ENCODE measurements around the gene SENP6. TPM values are rescaled to one million over a fixed set of nuclear protein-coding genes. Genes with fewer than 3 reads are reported as not detected.

SENP6 gene
- total RNA-seq, 1 experiment from 2014 or later, result 90.9 TPM

DNA sequence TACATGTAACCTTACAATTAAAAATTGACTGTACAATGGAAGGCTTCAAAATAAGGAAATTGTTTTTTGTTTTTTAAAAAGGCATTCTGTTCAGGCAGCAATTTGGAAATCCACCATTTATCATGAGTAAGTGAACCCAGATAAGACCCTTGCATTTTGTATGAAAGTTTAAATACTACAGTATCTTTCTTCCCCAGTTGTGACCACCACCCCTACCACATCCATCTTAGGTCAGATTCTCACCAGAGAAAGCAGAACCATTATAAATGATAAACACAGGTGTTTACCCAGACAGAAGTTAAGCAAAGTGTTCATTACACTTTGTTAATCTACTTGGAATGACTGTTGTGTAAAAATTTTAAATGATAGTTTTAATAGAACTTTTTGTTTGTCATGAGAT lies 20.2 kb downstream of the SENP6 start:
- Mint-ChIP-seq H3K9me3 (peaks cover 21% of the 10 kb centered on the region), H3K4me1 (peaks cover 11% of the 10 kb centered on the region; the same call in 1 of the 2 replicates), H3K27ac (no peak overlapping the region), H3K27me3 (ENCODE audit: low read depth) (no peaks in the 10 kb centered on the region), H3K4me3 (no peak overlapping the region), H3K36me3 (peaks cover 35% of the 10 kb centered on the region)
- ChIA-PET CTCF (no interaction called here), POLR2A (no interaction called here)
- TF ChIP-seq, protein P1, sequence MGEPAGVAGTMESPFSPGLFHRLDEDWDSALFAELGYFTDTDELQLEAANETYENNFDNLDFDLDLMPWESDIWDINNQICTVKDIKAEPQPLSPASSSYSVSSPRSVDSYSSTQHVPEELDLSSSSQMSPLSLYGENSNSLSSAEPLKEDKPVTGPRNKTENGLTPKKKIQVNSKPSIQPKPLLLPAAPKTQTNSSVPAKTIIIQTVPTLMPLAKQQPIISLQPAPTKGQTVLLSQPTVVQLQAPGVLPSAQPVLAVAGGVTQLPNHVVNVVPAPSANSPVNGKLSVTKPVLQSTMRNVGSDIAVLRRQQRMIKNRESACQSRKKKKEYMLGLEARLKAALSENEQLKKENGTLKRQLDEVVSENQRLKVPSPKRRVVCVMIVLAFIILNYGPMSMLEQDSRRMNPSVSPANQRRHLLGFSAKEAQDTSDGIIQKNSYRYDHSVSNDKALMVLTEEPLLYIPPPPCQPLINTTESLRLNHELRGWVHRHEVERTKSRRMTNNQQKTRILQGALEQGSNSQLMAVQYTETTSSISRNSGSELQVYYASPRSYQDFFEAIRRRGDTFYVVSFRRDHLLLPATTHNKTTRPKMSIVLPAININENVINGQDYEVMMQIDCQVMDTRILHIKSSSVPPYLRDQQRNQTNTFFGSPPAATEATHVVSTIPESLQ (CRISPR knock-in tag; IDR thresholded peaks at IDR 0.05), result no peak
- no peak for TF ChIP-seq ZNF416 (CRISPR knock-in tag; IDR thresholded peaks at IDR 0.05)
- TF ChIP-seq PRRX2 (CRISPR knock-in tag; IDR thresholded peaks at IDR 0.05), result no peak
- TF ChIP-seq, protein P2, sequence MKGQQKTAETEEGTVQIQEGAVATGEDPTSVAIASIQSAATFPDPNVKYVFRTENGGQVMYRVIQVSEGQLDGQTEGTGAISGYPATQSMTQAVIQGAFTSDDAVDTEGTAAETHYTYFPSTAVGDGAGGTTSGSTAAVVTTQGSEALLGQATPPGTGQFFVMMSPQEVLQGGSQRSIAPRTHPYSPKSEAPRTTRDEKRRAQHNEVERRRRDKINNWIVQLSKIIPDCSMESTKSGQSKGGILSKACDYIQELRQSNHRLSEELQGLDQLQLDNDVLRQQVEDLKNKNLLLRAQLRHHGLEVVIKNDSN (CRISPR knock-in tag; IDR thresholded peaks at IDR 0.05), result no peak
- TF ChIP-seq FOXJ3 (CRISPR knock-in tag; IDR thresholded peaks at IDR 0.05; ENCODE audit: borderline replicate concordance), result no peak
- TF ChIP-seq, protein P3, sequence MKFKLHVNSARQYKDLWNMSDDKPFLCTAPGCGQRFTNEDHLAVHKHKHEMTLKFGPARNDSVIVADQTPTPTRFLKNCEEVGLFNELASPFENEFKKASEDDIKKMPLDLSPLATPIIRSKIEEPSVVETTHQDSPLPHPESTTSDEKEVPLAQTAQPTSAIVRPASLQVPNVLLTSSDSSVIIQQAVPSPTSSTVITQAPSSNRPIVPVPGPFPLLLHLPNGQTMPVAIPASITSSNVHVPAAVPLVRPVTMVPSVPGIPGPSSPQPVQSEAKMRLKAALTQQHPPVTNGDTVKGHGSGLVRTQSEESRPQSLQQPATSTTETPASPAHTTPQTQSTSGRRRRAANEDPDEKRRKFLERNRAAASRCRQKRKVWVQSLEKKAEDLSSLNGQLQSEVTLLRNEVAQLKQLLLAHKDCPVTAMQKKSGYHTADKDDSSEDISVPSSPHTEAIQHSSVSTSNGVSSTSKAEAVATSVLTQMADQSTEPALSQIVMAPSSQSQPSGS (CRISPR knock-in tag; IDR thresholded peaks at IDR 0.05; ENCODE audit: borderline replicate concordance, low read depth), result no peak
- TF ChIP-seq, protein P4, sequence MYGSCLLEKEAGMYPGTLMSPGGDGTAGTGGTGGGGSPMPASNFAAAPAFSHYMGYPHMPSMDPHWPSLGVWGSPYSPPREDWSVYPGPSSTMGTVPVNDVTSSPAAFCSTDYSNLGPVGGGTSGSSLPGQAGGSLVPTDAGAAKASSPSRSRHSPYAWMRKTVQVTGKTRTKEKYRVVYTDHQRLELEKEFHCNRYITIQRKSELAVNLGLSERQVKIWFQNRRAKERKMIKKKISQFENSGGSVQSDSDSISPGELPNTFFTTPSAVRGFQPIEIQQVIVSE (CRISPR knock-in tag; IDR thresholded peaks at IDR 0.05; ENCODE audit: borderline replicate concordance), result no peak
- TF ChIP-seq, protein P5, sequence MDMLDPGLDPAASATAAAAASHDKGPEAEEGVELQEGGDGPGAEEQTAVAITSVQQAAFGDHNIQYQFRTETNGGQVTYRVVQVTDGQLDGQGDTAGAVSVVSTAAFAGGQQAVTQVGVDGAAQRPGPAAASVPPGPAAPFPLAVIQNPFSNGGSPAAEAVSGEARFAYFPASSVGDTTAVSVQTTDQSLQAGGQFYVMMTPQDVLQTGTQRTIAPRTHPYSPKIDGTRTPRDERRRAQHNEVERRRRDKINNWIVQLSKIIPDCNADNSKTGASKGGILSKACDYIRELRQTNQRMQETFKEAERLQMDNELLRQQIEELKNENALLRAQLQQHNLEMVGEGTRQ (CRISPR knock-in tag; IDR thresholded peaks at IDR 0.05), result no peak
- no peak for TF ChIP-seq GRHL2 (CRISPR knock-in tag; IDR thresholded peaks at IDR 0.05; ENCODE audit: insufficient replicate concordance, severe bottlenecking)
- TF ChIP-seq JUN (CRISPR knock-in tag; IDR thresholded peaks at IDR 0.05), result no peak
- ATAC-seq (no peak), DNase-seq (ENCODE audit: low spot score) (no peak)

DNA sequence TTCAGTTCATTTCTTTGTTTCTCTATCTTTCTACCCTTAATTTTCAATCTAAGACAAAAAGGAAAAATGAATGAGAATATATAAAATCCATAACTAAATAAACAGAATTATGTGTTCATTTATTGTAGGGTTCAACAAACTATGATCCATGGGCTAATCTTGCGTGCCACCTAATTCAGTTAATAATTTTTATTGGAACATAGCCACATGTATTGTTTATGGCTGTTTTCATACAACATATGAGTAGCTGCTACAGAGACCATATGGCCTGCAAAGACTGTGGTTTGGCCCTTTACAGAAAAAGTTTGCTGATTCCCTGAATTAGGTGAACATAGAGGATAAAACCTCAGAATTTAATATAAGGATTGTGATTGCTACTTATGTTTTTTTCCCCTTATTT lies 21.8 kb downstream of the SENP6 start:
- TF ChIP-seq, protein P6, sequence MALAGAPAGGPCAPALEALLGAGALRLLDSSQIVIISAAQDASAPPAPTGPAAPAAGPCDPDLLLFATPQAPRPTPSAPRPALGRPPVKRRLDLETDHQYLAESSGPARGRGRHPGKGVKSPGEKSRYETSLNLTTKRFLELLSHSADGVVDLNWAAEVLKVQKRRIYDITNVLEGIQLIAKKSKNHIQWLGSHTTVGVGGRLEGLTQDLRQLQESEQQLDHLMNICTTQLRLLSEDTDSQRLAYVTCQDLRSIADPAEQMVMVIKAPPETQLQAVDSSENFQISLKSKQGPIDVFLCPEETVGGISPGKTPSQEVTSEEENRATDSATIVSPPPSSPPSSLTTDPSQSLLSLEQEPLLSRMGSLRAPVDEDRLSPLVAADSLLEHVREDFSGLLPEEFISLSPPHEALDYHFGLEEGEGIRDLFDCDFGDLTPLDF (CRISPR knock-in tag; IDR thresholded peaks at IDR 0.05), result no peak
- TF ChIP-seq, protein P7, sequence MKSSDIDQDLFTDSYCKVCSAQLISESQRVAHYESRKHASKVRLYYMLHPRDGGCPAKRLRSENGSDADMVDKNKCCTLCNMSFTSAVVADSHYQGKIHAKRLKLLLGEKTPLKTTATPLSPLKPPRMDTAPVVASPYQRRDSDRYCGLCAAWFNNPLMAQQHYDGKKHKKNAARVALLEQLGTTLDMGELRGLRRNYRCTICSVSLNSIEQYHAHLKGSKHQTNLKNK (CRISPR knock-in tag; IDR thresholded peaks at IDR 0.05), result no peak
- Mint-ChIP-seq H3K4me1 (peaks cover 11% of the 10 kb centered on the region; the same call in 1 of the 2 replicates), H3K36me3 (peaks cover 25% of the 10 kb centered on the region), H3K4me3 (no peak overlapping the region), H3K9me3 (peaks cover 10% of the 10 kb centered on the region), H3K27me3 (ENCODE audit: low read depth) (no peaks in the 10 kb centered on the region), H3K27ac (no peak overlapping the region)
- ATAC-seq, result no peak
- ChIA-PET CTCF (no interaction called here), POLR2A (no interaction called here)
- no peak for DNase-seq (ENCODE audit: low spot score)

DNA sequence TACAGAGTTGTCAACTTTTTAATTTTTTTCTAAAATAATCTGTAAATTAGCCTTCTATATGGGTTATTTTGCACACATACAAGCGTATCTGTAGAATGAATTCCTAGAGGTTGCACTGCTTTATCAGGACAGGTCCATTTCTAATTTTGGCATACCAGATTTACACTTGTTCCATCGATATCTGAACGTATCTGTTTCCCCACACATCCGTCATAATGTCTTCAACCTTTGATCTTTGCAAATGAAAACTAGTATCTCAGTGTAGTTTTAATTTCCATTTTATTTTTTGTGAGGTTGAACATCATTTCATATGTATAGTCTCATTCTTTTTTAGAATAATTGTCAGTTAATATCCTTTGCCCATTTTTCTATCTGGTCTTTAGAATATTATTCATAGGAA lies 22.7 kb downstream of the SENP6 start:
- POLR2A ChIA-PET, result no interaction called here
- TF ChIP-seq, protein P8, sequence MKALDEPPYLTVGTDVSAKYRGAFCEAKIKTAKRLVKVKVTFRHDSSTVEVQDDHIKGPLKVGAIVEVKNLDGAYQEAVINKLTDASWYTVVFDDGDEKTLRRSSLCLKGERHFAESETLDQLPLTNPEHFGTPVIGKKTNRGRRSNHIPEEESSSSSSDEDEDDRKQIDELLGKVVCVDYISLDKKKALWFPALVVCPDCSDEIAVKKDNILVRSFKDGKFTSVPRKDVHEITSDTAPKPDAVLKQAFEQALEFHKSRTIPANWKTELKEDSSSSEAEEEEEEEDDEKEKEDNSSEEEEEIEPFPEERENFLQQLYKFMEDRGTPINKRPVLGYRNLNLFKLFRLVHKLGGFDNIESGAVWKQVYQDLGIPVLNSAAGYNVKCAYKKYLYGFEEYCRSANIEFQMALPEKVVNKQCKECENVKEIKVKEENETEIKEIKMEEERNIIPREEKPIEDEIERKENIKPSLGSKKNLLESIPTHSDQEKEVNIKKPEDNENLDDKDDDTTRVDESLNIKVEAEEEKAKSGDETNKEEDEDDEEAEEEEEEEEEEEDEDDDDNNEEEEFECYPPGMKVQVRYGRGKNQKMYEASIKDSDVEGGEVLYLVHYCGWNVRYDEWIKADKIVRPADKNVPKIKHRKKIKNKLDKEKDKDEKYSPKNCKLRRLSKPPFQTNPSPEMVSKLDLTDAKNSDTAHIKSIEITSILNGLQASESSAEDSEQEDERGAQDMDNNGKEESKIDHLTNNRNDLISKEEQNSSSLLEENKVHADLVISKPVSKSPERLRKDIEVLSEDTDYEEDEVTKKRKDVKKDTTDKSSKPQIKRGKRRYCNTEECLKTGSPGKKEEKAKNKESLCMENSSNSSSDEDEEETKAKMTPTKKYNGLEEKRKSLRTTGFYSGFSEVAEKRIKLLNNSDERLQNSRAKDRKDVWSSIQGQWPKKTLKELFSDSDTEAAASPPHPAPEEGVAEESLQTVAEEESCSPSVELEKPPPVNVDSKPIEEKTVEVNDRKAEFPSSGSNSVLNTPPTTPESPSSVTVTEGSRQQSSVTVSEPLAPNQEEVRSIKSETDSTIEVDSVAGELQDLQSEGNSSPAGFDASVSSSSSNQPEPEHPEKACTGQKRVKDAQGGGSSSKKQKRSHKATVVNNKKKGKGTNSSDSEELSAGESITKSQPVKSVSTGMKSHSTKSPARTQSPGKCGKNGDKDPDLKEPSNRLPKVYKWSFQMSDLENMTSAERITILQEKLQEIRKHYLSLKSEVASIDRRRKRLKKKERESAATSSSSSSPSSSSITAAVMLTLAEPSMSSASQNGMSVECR (CRISPR knock-in tag; IDR thresholded peaks at IDR 0.05; ENCODE audit: borderline replicate concordance), result no peak
- TF ChIP-seq IRF2 (CRISPR knock-in tag; IDR thresholded peaks at IDR 0.05; ENCODE audit: borderline replicate concordance, low read depth) (no peak), ZNF121 (CRISPR knock-in tag; IDR thresholded peaks at IDR 0.05) (no peak)
- TF ChIP-seq, protein P9, sequence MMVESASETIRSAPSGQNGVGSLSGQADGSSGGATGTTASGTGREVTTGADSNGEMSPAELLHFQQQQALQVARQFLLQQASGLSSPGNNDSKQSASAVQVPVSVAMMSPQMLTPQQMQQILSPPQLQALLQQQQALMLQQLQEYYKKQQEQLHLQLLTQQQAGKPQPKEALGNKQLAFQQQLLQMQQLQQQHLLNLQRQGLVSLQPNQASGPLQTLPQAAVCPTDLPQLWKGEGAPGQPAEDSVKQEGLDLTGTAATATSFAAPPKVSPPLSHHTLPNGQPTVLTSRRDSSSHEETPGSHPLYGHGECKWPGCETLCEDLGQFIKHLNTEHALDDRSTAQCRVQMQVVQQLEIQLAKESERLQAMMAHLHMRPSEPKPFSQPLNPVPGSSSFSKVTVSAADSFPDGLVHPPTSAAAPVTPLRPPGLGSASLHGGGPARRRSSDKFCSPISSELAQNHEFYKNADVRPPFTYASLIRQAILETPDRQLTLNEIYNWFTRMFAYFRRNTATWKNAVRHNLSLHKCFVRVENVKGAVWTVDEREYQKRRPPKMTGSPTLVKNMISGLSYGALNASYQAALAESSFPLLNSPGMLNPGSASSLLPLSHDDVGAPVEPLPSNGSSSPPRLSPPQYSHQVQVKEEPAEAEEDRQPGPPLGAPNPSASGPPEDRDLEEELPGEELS (CRISPR knock-in tag; IDR thresholded peaks at IDR 0.05), result no peak
- TF ChIP-seq, protein P10, sequence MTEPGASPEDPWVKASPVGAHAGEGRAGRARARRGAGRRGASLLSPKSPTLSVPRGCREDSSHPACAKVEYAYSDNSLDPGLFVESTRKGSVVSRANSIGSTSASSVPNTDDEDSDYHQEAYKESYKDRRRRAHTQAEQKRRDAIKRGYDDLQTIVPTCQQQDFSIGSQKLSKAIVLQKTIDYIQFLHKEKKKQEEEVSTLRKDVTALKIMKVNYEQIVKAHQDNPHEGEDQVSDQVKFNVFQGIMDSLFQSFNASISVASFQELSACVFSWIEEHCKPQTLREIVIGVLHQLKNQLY (CRISPR knock-in tag; IDR thresholded peaks at IDR 0.05), result no peak

More for the DNA sequence above, 22.7 kb downstream of the SENP6 start:
- DNase-seq (ENCODE audit: low spot score), result no peak
- no peaks in the 10 kb centered on the region for H3K27me3 Mint-ChIP-seq (ENCODE audit: low read depth)
- CTCF ChIA-PET, result no interaction called here
- H3K4me3 Mint-ChIP-seq, result no peak overlapping the region
- peaks cover 9% of the 10 kb centered on the region; the same call in 1 of the 2 replicates for H3K4me1 Mint-ChIP-seq
- no peak for ATAC-seq
- peaks cover 2% of the 10 kb centered on the region; the same call in 1 of the 2 replicates for H3K9me3 Mint-ChIP-seq
- H3K36me3 Mint-ChIP-seq, result peaks cover 20% of the 10 kb centered on the region
- H3K27ac Mint-ChIP-seq, result no peak overlapping the region

All from WTC11 (cell line).